GM21423 (cell line): ENCODE results near the gene SNX10.
"Not testable (repeated sequence)": the region's sequence is repeated elsewhere in the genome, so short reads cannot be mapped to it uniquely, and the experiment has no call there.

Source experiments
- ATAC-seq: cut with Tn5 transposase; IDR thresholded peaks from one replicate; pipeline ENCODE4 v1.9.1; 2021; ENCODE audit warnings: mild to moderate bottlenecking, moderate library complexity; ENCODE audit not compliant: unreplicated experiment

Gene SNX10, protein sequence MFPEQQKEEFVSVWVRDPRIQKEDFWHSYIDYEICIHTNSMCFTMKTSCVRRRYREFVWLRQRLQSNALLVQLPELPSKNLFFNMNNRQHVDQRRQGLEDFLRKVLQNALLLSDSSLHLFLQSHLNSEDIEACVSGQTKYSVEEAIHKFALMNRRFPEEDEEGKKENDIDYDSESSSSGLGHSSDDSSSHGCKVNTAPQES

DNA sequence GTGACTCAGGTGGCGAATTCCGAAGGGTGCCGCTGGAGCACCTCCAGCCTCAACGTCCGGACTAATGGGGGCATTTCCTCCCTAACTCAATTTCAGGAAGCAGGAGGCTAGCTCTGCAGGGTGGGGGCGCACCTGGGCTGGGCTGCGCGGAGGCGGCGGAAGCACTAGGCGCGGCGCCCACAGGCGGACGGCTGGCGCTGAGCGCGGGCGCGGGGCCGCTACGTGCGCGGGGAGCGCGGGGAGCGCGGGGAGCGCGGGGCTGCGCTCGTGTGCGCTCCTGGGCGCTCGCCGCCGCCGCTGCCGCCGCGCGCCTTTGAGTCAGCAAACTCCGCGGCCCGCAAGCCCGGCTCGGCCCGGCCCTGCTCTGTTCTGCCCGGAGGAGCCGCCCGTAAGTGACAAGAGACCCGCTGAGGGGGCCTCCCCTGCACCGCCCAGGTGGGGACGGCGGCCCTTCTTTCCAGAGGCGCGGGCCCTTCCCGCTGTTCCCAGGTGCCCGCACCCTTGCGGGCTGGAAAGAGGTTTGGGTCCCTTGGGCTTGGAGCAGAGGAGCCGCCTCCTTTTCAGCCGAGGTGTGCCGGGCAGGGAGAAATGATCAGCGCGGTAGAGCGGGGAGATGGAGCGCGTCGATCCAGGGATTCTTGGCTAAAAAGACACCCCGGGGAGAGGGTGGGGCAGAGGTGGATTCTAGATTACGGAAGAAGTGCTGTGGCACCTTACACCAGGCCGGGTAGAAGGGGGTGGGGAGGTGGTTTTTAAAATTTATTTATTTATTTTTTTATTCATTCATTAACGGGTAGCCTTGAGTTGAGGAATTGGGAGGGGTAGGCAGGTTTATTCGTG lies at the start of gene SNX10:
Gene SNX10 (plus strand): TSS at position 164 of the 840 bp plus-strand sequence. CDS start 54,581 bp downstream, outside the sequence.
- ATAC-seq, result peak; percentile 74

DNA sequence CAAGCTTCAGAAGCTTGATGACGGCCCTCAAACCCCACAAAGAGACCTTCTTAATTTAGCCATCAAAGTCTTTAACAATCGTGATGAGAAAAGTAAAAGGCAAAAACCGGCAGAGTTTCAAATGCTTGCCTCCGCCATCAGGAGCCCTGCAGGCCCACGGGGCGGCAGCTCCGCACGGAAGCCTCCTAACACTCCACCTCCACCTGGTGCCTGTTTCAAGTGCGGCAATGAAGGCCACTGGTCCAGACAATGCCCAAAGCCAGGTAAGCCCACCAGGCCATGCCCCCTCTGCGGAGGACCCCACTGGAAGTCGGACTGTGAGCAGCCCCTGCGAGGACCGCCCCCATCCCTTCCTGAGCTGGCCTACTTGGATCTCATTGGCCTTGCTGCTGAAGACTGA lies 46.5 kb upstream of the SNX10 start:
- no peak for ATAC-seq

DNA sequence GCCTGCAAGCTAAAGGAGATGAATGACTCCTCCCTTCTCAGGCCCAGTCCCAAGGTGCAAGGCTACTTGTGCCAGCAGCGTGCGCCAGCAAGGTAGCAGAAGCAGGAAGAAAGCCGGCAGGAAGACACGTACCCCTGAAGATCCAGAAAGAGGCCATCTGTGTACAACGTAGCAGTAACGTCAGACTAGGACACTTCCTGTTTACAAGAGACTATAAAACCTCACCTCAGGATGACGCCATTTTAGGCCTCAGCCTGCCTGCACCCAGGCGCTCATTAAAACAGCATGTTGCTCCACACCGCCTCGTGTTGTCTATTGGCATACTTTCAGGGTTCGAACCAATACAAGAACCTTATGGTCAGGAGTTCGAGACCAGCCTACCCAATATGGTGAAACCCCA lies 41.4 kb upstream of the SNX10 start:
- no peak for ATAC-seq

DNA sequence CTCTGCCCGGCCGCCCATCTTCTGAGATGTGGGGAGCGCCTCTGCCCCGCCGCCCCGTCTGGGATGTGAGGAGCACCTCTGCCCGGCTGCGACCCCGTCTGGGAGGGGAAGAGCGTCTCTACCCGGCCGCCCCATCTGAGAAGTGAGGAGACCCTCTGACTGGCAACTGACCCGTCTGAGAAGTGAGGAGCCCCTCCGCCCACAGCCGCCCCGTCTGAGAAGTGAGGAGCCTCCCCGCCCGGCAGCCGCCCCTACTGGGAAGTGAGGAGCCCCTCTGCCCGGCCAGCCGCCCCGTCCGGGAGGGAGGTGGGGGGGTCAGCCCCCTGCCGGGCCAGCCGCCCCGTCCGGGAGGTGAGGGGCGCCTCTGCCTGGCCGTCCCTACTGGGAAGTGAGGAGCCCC lies 29.8 kb upstream of the SNX10 start:
- not testable (repeated sequence) for ATAC-seq

DNA sequence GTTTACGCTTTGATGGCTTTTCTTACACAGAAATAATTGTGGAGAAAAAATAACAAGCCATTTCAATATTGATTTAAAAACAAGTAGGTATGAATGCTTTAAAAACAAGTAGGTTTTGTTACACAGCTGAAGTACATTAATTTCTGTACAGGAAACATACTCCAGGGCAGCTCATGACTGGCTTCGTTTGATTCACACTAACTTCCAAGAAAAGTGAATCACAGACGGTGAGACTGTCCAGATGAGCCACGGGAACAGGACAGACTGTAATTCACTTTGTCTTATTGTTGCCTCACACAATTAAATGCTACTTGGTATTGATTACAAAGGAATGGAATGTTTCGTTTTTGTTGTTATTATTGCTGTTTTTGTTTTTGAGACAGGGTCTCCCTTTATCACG lies 26.6 kb upstream of the SNX10 start:
- ATAC-seq, result no peak

DNA sequence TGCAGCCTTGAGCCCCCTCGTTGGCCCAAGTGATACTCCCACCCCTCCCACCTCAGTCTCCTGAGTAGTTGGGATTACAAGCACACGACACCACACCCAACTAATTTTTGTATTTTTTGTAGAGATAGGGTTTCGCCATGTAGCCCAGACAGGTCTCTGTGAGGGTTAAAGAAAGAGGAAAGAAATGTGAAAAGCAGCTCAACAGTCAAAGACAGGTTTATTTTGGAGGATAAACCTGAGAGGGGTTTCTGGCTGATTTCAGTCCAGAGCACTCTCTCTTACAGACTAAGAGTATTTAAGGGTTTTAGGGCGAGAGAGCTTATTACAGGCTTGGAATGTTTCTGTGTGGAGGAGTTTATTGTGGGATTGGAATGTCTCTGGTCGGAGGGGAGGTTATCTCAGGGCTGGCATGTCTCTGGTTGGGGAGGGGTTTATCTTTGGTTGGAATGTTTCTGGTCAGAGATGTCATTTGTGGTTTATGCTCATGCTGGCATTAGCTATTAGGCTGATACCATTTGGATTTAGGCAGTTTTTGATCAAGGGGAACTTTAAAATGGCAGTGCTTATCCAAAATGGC lies 26.1 kb upstream of the SNX10 start:
- no peak for ATAC-seq

DNA sequence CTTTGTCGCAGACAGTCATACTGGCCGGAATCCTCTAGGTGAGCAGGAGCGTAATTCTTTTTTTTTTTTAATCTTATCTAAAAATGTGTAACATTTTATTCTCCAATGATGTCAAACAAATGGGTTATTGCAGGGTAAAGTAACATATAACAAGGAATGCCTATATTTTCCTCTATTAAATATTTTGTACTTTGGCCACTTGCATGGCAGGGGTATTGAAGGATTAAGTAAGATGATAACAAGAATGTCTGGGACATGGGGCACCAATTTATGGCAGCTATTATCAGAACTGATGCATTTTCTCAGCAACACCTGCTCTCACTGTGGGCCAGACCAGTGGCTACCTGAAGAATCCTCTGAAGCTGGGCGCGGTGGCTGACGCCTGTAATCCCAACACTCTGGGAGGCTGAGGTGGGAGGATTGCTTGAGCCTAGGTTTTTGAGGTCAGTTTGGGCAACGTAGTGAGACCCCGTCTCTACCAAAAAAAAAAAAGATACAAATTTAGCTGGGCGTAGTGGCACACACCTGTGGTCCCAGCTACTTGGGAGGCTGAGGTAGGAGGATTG lies 24.0 kb upstream of the SNX10 start:
- ATAC-seq, result no peak

DNA sequence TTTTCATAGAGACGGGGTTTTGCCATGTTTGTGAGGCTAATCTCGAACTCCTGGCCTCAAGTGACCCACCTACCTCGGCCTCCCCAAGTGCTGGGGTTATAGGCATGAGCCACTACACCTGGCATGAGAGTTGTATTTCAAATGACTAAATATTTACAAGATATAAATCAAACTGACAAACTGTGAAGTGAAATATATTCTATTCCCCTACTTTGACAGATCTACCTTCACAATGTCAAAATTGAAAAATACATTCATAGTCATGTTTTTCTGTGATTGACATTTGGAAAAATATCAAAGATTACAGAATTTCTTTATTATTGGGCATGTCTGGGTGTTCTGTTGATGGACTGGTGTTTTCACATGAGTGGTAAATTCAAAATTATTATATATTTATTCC lies 16.4 kb upstream of the SNX10 start:
- no peak for ATAC-seq

DNA sequence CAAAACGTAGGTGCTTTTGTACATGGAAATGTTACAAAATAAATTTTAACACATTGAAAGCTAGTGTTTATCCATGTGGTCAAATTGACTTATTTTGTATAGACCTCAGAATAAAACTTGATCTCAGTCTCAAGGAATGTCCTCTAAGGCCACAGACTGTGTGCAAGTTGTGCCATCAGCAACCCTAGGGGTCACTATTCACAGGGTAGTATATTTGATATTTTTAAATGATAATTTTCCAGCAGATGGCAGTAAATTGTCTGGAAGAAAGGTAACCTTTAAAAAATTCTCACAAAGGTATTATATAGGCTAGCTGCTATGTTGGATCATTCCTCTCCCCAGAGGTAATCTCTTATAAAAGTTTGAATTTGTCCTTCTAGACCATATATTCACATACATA lies 12.9 kb upstream of the SNX10 start:
- ATAC-seq, result no peak

DNA sequence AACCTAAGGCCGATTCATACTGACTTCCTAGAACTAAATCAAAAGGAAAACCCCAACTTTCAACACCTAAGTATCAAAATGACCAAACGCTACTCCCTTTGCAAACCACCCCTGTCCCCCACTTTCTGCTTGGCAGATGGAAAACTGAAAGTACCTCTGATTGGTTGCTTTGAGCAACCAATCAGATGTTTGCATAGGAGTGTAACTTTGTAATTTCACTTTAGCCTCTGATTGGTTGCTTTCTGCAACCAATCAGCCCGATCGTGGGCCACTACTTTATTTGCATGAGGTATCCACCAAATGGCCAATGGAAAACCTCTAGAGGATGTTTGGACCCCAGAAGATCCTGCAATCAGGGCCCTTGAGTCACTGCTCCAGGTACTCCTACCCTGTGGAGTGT lies 12.3 kb upstream of the SNX10 start:
- ATAC-seq, result no peak

DNA sequence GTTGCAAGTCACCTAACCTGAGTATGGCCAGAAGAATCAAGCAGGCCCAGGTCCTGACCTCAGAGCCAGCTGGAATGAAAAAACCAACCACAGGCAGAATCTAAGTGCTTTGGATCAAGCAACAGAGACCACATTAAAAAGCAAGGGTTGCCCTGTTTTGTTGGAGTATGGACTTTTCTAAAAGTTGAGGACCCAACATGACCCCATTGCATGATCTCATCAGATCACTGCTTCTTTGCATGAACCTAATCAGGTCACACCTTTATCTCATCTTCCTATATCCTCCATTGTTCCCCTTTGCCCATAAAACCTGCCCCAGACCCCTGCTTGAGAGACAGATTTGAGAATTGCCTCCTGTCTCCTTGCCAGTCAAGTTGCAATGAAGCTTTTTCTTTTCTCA lies 11.6 kb upstream of the SNX10 start:
- no peak for ATAC-seq

DNA sequence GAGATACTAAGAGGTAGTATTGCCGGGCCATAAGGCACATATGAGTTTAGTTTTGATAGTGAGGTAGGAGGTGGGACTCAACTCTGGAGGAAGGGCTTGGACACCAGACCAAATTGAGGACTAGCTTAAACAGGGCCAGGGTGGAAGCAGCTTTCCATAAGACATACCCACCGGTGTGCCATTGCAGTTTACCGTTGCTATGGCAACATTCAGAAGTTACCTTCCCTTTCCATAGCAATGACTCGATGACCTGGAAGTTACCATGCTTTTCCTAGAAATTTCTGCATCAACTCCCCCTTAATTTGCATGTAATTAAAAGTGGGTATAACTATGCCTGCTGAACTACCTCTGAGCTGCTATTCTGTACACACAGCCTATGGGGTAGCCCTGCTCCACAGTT lies 10.9 kb upstream of the SNX10 start:
- ATAC-seq, result no peak

DNA sequence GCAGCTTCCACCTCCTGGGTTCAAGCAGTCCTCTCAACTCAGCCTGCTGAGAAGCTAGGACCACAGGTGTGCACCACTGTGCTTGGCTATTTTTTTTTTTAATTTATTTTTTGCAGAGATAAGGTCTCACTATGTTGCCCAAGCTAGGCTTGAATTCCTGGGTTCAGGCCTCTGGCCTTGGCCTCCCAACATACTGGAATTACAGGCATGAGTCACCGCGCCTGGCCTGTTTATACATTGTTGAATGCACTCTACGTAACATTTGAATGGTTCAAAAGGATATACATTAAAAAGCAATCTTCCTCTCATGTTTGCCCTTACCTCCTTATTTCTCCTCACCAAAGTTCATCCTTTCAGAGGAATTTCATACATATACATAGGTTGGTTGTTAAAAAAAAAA lies 7.2 kb upstream of the SNX10 start:
- no peak for ATAC-seq

DNA sequence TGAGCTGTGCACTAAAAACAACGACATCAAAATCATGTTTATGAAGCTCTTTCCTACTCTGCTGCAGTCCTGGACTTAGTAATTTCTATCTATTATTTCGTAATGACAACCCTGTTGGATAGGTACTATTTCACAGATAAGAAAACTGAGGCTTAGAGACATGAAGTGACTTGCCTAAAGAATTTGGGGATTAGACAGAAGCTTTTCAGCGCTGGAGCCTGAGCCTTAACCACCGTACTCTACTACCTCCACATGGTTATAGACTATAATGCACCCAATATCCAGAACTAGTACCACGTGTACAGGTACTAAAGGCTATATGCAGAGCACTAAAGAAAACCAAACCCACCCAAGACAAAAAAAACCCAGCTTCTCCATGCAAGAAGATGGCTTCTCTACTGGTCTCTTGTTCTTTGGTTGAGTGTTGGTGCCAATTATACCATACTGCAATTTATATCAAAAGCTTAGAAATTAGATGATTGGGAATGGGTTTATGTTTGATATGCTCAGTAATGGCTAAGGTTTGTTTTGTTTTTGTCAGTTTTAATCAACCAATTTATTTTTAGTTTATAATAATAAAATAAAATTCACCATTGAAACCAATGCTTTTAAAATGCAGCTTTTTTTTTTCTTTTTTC lies 6.5 kb upstream of the SNX10 start:
- ATAC-seq, result no peak

DNA sequence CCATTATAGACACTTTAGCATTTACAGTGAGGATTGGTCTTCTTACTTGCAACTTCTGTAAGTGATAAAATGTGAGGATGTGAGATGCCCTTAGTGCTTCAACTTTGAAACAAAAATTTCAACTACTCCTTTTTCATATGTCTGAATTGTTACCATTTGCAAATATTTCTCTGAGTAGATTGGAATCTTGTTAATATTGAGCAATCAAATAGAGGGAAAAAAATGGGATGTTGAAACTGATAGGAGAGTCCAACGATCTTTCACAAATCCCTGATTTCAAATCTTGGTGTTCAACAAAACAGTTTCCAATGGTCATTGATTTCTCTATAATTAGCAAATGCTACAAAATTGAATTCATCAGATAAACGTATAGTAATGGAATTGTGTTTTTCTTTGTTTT lies 5.5 kb upstream of the SNX10 start:
- ATAC-seq, result no peak

DNA sequence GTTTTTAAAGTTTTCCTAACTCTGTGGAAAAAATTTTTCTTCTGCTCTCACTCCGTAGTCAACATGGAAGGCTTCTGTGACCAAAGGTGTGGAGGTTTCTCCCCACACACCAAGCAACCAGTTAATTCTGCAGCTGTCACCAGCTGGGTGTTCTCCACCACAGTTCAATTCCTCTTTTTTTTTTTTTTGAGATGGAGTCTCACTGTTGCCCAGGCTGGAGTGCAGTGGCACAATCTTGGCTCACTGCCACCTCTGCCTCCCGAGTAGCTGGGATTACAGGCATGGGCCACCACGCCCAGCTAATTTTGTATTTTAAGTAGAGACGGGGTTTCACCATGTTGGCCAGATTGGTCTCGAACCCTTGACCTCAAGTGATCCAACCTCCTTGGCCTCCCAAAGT lies 3.5 kb upstream of the SNX10 start:
- ATAC-seq, result not testable (repeated sequence)

DNA sequence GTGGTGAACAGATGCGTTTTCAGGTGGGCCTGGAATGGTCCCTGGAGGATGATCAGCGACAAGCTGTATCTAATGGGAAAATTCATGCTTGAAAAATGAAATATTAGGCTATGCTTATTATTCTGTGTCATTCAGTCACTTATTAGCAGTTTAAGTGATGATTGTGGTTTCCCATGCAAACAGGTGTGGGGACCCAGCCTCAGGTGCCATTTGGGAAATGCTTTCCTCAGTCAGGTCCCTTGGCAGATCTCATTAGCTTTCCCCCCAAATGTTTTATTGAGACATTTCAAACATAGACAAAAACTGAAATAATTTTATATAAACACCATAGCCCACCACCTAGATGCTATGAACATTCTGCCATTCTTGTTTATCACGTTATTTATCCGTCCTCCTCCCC lies 411 bp upstream of the SNX10 start:
- no peak for ATAC-seq

DNA sequence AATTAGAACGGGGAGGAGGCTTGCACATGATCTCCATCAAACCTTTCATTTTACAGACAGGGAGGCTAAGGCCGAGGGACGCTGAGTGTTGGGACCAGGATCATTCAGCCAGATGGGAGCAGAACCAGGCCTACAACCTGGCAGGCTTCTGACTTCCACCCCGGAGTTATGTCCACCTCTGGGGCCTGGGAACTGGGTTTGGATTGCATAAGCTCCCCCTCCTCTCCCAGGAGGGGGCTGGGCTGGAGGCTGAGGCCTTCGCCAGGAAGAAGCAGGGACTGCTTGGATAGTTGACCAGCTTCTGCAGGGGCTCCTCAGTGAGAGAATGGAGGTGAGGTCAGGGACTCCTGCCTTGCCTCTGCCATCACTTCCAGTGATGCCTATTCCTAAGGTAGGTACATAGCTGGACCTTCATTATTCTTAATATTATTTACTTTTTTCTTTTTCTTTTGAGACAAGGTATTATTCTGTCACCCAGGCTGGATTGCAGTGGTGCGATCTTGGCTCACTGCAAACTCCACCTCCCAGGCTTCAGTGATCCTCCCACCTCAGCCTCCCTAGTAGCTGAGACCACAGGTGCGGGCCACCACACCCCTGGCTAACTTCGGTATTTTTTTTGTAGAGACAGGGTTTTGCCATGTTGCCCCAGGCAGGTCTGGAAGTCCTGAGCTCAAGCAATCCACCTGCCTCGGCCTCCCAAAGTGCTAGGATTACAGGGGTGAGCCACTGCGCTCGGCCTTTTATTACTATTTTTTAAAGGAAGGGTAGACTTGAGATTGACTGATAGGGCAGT lies 1.3 kb downstream of the SNX10 start:
- no peak for ATAC-seq

DNA sequence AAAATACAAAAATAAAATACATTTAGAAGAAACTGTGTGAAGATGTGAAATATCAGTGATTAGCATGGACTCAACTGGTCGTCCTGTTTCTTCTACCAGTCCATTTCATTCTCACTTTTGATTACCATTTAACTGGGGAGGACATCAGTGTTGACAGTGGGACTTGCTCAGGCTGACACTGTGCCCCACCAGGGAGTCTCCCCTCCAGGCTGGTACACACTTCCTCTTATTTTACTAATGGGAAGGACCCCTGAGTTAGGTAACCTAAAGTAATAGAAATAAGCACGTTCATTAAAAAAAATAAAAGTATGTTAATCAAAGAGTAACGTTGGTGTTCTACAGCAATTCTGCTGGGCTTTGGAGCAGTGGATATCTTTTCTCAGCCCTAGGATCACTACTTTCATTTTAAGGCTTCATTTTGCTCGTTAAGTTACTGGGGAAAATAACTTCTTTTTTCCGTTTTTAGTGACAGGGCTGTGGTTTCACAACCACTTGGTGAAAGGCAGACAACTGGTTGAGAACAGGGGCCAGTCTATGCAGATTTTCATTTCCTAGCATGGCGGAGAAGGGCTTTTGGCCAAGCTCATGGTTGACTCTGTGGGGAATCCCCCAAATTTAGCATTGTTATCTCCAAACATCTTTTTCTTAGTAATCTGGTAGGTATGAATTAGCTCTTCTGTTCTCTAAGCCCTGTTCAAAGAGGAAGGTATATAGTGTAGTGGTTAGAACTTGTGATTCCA lies 2.1 kb downstream of the SNX10 start:
- ATAC-seq, result peak; percentile 67

DNA sequence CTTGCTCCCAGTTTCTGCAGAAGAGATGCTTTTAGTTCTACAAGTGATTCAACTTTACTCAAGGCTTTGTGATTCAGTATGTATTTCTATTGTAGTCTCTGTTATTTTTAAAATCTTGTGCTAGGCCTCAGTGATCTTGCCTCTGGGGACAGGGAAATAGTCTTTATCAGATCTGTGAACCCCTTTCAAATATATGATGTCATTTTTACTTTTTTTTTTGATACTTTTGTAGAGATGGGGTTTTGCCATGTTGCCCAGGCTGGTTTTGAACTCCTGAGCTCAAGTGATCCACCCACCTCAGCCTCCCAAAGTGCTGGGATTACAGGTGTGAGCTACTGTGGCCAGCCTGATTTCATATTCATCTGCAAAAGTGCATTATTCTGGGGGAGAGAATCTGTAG lies 3.4 kb downstream of the SNX10 start:
- no peak for ATAC-seq
